NCI-H226 (cell line): ENCODE measurements around the gene PRR30.
A peak's percentile ranks its signal among the peaks of the same experiment; 100 is the strongest.

Source experiments
- DNase-seq: peaks from one replicate; pipeline ENCODE4 v3.0.0-alpha.2; 2015

Gene PRR30

DNA sequence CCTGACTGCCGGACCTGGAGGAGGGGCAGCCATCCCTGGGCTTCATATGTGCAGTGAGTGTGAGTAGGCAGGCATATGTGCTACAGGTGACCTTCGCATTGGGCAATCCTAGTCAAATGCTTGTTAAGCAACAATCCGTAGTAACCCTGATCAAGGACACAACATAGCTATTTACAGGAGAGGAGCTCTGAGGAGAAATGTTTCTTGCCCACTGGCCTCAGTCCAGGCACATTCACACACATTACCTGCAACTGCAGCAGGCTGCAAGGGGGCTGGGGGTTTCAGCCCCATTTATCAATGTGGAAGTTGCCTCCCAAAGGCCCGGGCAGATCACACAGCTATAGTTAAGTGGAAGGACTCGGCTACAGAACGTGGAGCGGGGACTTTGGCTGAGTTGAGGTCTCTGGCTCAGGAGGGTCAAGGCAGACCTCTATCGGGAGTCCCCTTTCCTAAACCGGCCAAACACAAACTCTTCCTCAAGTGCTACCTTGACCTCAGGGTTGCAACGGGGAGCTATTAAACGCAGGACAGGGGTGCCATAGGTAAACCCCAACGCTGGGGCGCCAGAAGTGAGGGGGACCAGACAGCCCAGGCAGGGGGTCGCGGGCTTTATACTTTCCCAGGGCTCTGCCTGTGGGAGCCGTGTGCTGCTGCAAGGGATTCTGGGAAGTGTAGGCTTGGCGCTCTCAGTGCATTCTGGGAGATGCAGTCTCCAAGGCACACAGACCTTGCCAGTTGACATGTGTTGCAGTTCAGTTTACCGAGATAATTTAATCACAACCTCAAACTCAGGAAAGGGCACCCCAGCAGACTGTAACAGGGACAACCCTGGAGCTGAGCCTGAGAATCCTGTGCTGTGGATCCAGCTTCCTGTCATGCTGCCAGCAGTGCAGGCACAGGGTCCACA is 43.2 kb downstream of the PRR30 start:
- DNase-seq, result peak; percentile 13

DNA sequence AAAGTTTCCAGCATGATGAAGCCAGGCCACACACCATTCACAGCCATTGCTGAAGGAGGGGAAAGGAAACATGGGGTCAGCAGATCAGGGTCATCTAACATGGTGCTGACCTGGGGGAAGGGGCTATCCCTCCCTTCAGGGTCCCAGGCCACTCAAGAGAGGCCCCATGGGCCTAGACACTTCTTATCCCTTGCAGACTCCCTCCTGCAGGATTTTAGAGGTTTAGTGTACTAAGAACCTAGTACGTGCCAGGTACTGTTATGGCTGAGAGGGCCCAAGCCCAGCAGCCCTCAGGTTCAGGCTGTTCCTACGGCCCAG is 43.8 kb downstream of the PRR30 start:
- DNase-seq, result no peak

DNA sequence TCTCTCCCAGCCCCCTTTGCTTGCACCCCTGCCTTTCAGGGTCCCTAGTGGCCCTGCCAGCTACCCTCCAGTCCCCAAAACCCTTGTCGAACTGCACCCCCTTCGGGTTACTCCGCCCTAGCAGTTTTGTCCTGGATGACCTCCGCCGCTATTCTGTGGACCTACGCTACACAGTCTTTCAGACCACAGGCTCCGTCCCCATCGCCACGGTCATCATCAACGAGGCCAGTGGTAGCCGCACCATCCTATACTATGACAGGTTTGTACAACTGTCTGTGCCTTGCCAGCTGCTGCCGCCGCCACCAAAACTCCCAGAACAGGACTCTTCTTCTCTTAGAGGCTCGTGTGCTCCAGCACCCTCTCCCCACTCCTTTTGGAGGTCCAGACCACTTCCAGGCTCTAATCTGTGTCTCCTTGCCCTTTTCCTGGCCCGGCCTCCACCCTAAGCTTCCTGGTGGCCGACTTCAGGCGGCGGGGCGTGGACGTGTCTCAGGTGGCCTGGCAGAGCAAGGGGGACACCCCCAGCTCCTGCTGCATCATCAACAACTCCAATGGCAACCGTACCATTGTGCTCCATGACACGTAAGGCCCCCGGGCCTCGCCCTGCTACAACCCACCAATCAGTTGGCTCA is 44.7 kb downstream of the PRR30 start:
- DNase-seq, result no peak

DNA sequence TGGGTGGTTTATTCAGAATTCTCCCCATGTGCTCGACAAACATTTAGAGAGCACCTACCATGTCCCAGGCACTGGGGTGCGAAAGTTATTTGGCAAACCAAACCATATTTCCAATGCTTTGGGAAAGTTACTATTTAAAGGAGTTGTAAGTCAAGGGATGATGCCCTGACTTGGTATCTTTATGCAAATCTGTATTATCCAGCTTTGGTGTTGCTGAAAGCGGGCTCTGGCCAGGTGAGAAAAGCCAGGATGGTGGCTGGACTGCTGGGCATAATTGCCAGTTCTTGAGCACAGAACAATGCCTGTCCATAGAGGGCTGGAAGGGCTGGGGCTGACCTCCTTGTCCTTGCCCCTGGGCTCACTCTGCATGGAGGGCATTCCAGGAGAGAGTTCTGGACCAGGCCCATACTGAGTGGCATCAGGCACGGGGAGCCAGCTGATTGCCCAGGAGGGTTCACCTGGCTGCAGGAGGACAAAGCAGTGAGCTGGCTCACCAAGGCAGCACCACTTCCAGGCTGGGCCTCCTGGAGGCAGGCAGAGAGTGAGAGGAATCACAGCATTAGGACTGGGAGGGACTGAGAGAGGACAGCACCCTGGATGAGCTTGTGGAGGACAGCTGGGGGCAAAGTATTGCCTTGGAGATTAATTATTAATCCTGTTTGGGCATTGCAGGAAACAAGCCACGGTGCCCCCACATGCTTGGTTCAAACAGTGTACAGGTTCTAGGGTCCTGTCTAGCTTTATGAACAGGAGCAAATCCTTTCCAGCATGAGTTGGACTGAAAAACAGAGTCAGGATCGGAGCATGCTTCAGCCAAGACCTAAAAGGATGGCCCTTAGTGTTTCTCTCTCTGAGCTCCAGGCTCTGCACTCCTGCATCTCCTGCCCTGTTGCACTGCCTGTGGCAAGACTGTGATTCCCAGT is 45.5 kb downstream of the PRR30 start:
- no peak for DNase-seq

DNA sequence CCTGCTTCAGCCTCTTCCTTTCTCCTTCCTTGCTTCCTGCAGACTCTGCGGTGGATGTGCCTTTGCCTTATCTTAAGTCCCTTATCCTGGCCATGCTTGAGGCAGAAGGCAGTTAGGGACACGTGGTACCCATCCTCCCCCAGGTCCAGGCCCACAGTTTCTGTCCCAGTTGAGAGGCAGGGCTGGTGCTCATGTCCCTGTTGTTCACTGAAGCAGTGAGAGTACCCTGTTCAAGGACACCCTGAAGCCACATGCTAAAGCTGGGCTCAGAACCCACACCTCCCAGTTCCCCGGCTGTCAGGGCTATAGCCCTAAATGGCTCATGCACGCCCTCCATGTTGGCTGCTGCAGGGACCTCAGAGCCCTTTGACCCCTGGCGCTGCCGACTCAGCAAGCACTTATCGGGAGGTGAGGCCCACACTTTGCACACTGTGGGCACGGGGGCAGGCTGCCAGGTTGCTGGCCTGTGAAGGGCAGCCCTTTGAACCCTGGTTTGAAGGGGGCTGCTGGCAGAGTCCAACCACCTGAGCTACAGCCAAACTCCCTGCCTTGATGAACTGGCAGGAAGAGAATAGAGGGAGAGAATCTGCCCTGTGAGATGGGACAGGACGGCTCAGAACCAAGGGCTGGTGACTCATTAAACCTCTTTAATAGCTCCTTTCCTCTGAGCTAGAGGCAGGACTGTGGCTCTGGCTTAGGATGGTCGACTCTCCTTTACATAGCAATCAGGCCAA is 46.3 kb downstream of the PRR30 start:
- no peak for DNase-seq

DNA sequence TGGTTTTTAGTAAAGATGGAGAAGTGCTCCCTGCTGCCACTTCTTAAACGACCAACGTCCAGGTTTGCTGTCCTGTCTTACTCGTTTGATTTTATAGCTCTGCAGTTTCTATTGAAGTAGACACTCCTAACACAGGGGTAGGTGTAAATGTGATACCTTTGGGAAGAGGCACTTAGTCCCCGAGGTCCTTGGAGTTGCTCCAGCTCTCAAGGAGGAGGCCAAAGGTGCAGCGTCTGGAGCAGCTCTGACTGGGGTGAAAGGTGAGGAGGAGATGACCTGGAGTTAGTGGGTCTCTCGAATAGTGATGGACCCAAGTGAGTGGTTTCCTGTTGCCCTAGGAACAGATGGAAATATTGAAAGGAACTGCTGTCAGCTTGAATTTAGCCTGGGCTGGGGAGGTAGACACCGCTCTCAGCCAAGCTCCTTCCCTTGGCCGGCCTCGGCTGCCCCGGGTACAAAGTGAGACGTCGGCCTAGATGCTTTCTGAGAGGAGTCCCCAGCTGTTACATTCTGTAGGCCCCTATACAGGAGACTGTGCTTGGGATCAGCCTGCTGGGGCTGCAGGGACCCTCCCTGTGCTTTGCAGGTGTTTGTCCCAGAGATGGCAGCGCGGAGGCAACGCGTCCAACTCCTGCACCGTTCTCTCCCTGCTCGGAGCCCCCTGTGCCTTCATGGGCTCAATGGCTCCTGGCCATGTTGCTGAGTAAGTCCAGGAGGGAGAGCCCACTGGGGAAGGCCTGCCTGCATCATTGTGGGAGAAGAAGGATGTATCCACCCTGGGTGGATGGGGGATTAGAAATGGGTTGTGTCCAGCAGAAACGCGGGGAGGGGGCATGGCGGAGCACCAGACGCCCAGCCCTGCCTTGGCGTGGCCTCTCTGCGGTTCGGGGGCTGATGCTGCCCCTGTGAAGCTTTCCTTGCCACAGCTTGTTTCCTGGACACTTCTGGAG is 47.2 kb downstream of the PRR30 start:
- no peak for DNase-seq

DNA sequence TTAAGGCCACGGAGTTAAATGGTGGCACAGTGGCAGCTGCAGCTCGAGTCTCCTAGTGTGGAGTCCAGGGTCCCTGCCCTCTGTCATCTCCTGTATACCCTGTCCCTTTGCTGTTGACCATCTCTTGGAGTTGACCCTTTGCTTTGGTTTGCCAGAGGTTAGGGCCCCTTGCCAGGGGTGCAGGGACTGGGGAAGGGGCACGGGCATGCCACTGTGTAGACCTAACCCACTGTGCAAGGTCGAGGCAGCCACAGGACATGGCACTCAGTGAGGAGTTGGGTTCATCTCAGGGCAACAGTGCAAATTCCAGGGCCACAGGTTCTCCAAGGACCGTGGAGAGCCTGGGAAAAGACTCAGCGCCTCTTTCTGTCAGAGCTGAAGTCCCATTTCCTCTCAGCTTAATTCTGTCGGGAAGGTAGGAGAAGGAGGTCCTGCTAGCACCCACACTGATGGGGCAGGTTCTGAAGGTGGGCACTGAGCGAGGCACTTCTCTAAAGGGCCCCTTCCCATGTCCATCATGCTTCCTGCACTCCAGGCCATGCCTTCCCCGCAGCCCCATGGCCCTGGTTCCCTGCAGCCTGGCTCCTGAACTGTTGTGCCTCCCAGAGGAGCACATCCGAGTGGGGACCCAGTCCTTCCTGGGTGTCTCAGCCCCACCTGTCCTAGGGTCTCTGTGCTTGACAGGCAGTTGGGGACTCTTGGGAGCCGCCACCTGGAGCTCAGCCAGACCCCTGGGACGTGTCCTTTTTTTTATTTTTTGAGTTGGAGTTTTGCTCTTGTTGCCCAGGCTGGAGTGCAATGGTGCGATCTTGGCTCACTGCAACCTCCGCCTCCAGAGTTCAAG is 49.9 kb downstream of the PRR30 start:
- no peak for DNase-seq

DNA sequence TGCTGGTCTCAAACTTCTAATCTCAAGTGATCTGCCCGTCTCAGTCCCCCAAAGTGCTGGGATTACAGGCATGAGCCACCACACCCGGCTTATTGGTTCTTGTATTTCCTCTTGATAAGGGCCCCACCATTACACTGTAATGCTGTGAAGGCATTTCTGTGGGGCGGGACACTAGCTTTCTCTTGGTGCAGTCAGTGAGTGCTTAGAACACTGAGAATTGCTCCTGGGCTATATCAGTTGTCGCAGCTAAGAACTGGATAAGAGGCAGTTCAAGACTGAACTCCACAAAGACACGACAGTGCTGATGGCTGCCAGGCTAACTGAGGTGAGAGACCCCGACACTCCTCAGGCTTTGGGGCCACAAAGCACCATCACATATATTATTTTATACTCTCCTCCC is 50.6 kb downstream of the PRR30 start:
- no peak for DNase-seq

DNA sequence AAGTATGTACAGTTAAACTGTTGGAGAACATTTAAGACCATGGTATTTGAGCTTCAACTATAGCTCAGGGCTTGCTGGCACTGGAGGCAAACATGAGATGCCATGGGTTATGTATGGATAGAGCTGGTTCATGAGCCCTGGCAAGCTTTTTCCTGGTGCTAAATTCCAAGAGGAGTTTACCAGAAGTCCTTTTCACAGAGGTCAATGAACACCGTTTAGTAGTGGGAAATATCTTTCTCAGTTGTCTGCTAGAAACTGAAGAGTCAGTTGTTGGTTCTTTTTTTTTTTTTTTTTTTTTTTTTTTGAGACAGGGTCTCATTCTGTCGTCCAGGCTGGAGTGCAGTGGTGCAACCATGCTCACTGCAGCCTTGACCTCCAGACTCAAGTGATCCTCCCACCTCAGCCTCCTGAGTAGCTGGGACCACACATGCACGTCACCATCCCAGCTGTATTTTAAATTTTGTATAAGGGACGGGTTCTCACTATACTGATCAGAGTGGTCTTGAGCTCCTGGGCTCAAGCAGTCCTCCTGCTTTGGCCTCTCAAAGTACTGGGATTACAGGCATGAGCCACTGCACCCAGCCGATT is 51.3 kb downstream of the PRR30 start:
- DNase-seq, result no peak
